Muscle of arm (tissue), 12 donors: Measurements from ENCODE around the gene ZNHIT3. TPM values are rescaled to one million over a fixed set of nuclear protein-coding genes. Genes with fewer than 3 reads are reported as not detected.
A peak's percentile ranks its signal among the peaks of the same experiment; 100 is the strongest.

ENCODE experiments used
- DNase-seq: peaks from one replicate; pipeline ENCODE4 v3.0.0-alpha.2; 2013
- polyA plus RNA-seq, 12 donors: library from polyadenylated mRNA; unstranded; fragments of 120-200 nt; gene quantifications; one replicate each; pipeline ENCODE4 v1.2.1, GENCODE V29; 2013; ENCODE audit not compliant: insufficient read length in 12 of 12

ZNHIT3 gene
- polyA plus RNA-seq, 12 donors: 25.5 to 66.1 (median 57.6) TPM; not detected in 1

GRCh38 chr17:36509272-36509985, 22.9 kb downstream of the ZNHIT3 start:
- DNase-seq: no peak

- DNase-seq: no peak
These were observed 24.2 kb downstream of the ZNHIT3 start for GRCh38 chr17:36510636-36511035.

GRCh38 chr17:36511216-36511615, 24.7 kb downstream of the ZNHIT3 start:
- no peak for DNase-seq

- no peak for DNase-seq
These were observed 26.2 kb downstream of the ZNHIT3 start for GRCh38 chr17:36512641-36513040.

GRCh38 chr17:36514856-36515255, 28.4 kb downstream of the ZNHIT3 start:
- DNase-seq: no peak

GRCh38 chr17:36515837-36516236, 29.4 kb downstream of the ZNHIT3 start:
- no peak for DNase-seq

- DNase-seq: no peak
These were observed 36.6 kb downstream of the ZNHIT3 start for GRCh38 chr17:36523113-36523512.

- DNase-seq: no peak
These were observed 38.0 kb downstream of the ZNHIT3 start for GRCh38 chr17:36524428-36524876.

GRCh38 chr17:36525113-36525512, 38.6 kb downstream of the ZNHIT3 start:
- DNase-seq: no peak

GRCh38 chr17:36525888-36526287, 39.4 kb downstream of the ZNHIT3 start:
- DNase-seq: no peak

GRCh38 chr17:36527621-36528250, 41.3 kb downstream of the ZNHIT3 start:
- DNase-seq: no peak

GRCh38 chr17:36529121-36529520, 42.6 kb downstream of the ZNHIT3 start:
- no peak for DNase-seq

GRCh38 chr17:36532435-36532975, 46.0 kb downstream of the ZNHIT3 start:
- no peak for DNase-seq

- peak; percentile 59 for DNase-seq
These were observed 47.7 kb downstream of the ZNHIT3 start for GRCh38 chr17:36533935-36534839.

GRCh38 chr17:36534840-36535668, 48.6 kb downstream of the ZNHIT3 start, which contains the start of the genes MYO19 and PIGW:
TSS of gene MYO19 (minus strand) at chr17:36534868. CDS start at chr17:36532538, 2,330 bp downstream.
TSS of gene PIGW (plus strand) at chr17:36534987. CDS start at chr17:36537102, 2,115 bp downstream.
- DNase-seq: peak; percentile 91

- no peak for DNase-seq
These were observed 49.2 kb downstream of the ZNHIT3 start for GRCh38 chr17:36535669-36536081.

GRCh38 chr17:36540696-36541095, 54.2 kb downstream of the ZNHIT3 start:
- DNase-seq: no peak

- no peak for DNase-seq
These were observed 56.3 kb downstream of the ZNHIT3 start for GRCh38 chr17:36542755-36543154.

- DNase-seq: no peak
These were observed 57.5 kb downstream of the ZNHIT3 start for GRCh38 chr17:36544044-36544306.

- peak; percentile 94 for DNase-seq
These were observed 58.0 kb downstream of the ZNHIT3 start, which contains the start of gene GGNBP2 for GRCh38 chr17:36544307-36545076. TSS of gene GGNBP2 (plus strand) at chr17:36544919. CDS start at chr17:36545725, 806 bp downstream.
